CD4-positive, alpha-beta T cell treated with Interleukin-10 for 1 hour (primary cell): ENCODE results near the gene BACE2.
"Not testable (repeated sequence)": the region's sequence is repeated elsewhere in the genome, so short reads cannot be mapped to it uniquely, and the experiment has no call there.

ENCODE experiments used
- DNase-seq: peaks from one replicate; pipeline ENCODE4 v3.0.0-alpha.2; 2020

The BACE2 gene

GRCh38 chr21:41217671-41218385 is 49.9 kb downstream of the BACE2 start:
- DNase-seq, result no peak

- DNase-seq, result no peak
Observed at GRCh38 chr21:41219498-41220207, 51.7 kb downstream of the BACE2 start.

GRCh38 chr21:41220208-41220733 is 52.3 kb downstream of the BACE2 start:
- DNase-seq, result no peak

- DNase-seq, result no peak
Observed at GRCh38 chr21:41222247-41223068, 54.5 kb downstream of the BACE2 start.

GRCh38 chr21:41226853-41227252 is 58.9 kb downstream of the BACE2 start:
- DNase-seq, result no peak

GRCh38 chr21:41227357-41228005 is 59.5 kb downstream of the BACE2 start:
- no peak for DNase-seq

- no peak for DNase-seq
Observed at GRCh38 chr21:41228006-41228370, 60.0 kb downstream of the BACE2 start.

- DNase-seq, result no peak
Observed at GRCh38 chr21:41228492-41228891, 60.5 kb downstream of the BACE2 start.

GRCh38 chr21:41228958-41229357 is 61.0 kb downstream of the BACE2 start:
- DNase-seq, result no peak

GRCh38 chr21:41229509-41230248 is 61.7 kb downstream of the BACE2 start:
- DNase-seq, result no peak

GRCh38 chr21:41230497-41230896 is 62.5 kb downstream of the BACE2 start:
- no peak for DNase-seq

GRCh38 chr21:41231060-41231459 is 63.1 kb downstream of the BACE2 start:
- DNase-seq, result no peak

- no peak for DNase-seq
Observed at GRCh38 chr21:41232013-41232412, 64.1 kb downstream of the BACE2 start.

GRCh38 chr21:41233916-41234315 is 66.0 kb downstream of the BACE2 start:
- DNase-seq, result no peak

- DNase-seq, result no peak
Observed at GRCh38 chr21:41234569-41234968, 66.6 kb downstream of the BACE2 start.

- no peak for DNase-seq
Observed at GRCh38 chr21:41235201-41235600, 67.2 kb downstream of the BACE2 start.

- no peak for DNase-seq
Observed at GRCh38 chr21:41236352-41236973, 68.5 kb downstream of the BACE2 start.

- not testable (repeated sequence) for DNase-seq
Observed at GRCh38 chr21:41238081-41238796, 70.3 kb downstream of the BACE2 start.

- no peak for DNase-seq
Observed at GRCh38 chr21:41240040-41240439, 72.1 kb downstream of the BACE2 start.

- DNase-seq, result no peak
Observed at GRCh38 chr21:41241341-41241740, 73.4 kb downstream of the BACE2 start.

GRCh38 chr21:41242238-41242829 is 74.4 kb downstream of the BACE2 start:
- DNase-seq, result no peak
